ENCODE data around the gene ZNF670.

The ZNF670 gene

DNA sequence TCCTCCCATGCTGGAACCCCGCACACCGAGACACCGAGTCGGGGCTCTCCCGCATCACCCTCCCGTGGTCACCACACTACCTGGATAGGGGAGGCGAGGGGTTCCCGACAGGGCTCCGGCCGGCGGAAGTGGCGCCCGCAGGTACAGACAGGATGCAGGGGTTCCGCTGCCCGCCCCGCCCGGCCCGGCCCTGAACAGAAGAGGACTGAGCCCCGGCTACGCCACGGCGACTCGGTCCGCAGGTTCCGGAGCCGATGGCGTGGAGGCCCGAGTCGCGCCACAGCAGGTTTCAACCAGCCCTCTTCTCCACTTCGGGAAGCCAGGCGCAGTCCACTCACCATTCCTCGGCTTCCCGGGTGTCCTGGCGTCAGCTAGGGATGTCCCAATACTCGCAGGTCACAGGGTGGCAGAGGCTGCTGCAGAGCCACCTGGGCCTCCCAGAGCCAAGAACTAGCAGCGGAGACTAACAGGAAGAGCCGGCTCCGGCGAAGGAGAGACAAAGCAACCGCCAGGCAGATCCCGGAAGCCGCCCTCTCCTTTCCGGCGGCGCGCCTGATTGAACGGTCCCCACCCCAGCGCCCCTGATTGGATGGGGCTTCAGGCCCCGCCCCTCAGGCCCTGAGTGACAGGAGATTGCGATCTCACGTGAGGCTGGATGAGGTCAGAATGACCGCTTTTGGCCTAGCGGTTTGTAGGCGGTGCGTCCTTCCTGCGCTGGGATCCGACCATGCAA is 25.4 kb upstream of the ZNF670 start, which contains the start of gene ZNF669:
TSS of gene ZNF669 (minus strand) at position 498 of the 733 bp plus-strand sequence. CDS start at position 341, 157 bp downstream.
- DNase-seq, result peak; percentile 96

DNA sequence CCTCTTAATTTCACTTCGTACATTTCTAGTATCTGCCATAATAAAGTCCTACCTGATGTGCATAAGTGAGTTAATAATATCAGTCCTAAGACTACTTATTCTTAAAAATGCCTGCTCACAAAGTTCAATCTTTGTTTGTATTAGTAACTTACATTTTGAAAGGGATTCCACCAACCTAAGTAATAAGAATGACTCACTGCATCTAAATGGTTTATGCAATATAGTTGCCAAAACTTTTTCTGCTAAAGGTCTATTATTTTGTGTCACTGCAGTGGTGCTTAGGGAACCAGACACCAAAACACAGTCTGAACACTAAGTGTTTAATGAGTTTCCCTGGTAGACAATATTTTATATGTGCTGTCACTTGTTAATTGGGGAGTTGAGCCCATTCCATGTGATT is 23.8 kb upstream of the ZNF670 start:
- DNase-seq, result no peak

DNA sequence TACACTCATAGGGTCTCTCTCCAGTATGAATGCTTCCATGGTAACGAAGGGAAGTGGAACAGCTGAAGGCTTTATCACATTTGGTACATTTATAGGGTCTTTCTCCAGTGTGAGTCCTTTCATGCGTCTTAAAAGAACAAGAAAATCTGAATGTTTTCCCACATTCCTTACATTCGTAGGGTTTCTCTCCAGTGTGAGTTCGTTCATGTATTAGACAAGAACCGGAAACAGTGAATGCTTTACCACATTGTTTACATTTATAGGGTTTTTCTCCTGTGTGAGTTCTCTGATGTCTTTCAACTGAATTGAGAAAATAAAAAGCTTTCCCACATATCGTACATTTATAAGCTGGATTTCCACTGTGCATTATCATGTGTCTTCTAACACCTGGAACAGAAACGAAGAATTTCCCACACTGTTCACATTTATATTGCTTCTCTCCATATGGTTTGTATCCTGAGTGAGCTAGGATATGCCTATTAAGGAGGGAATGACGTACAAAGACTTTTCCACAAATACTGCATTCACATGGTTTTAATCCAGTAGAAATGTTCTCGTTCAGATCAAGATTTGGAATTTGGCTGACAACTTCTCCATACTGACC is 22.2 kb upstream of the ZNF670 start:
- no peak for DNase-seq

DNA sequence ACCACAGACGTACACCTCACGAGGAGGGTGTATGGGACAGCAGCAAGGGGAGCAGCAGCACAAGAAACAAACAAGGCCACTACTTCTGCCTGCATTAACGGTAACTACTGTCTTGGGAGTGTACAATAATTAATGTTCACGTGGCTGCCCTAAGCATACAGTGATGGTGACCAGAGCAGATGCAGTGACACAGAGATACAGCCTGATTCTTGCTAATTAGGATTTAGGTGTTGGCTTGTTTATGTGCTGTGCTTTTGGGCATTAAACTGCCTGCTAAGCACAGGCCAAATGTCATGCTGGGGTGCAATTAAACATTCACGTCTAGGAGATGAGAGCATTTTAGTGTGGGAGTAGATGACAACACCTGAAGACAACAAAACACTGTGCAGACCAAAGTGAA is 18.3 kb upstream of the ZNF670 start:
- no peak for DNase-seq

DNA sequence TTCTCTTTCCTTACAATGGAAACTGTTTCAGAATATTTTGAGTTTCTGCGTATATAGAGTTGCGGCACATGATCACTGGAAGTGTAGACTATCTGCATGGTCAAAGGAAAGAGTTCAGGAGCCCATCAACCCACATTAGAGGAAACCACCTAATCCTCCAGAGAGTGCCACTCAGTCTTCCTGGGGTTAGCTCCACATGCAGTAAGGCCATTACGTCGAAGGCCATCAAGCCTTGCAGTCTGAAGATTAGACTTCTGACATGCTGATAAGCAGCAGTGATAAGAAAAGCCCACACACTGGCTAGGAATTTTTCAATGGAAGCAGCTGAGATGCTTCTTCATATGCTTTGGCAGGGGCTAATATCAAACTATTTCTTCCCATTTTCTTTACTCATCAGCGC is 17.9 kb upstream of the ZNF670 start:
- DNase-seq, result no peak

DNA sequence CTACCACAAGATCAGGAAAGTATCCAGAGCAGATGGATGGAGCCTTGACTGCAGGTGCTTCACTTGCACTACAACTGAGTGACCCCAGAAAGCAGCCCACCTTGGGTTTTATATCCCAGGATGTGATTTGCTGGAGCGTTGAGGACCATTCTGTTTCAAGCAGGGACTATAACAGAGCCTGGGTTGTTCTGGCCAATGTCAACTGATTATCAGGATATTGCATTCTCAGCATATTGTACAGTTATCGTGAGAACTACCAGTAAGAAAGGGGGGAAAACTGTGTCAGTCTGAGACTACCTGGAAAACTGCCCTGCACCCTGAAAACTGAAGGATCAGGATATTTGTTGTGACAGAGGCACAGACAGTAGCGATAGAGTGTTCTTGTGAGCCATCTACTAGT is 17.5 kb upstream of the ZNF670 start:
- DNase-seq, result no peak

DNA sequence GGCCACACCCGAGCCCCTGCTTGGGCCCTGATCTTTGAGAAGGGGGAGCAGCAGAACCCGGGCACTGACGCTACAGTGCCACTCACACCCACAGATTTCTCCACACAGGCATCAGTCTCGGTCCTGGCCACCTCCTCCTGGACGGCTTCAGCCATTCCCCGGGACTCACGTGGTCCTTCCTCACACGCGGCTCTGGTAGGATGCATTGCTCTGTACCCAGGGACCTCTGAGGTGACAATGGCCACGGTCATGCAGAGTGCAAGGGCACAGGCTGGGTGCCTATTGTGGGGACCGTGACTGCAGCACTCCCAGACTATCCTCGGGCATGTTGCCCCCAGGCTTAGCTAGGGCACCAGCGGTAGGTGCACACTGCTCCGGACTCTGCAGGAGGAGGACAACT is 11.8 kb upstream of the ZNF670 start:
- DNase-seq, result no peak

DNA sequence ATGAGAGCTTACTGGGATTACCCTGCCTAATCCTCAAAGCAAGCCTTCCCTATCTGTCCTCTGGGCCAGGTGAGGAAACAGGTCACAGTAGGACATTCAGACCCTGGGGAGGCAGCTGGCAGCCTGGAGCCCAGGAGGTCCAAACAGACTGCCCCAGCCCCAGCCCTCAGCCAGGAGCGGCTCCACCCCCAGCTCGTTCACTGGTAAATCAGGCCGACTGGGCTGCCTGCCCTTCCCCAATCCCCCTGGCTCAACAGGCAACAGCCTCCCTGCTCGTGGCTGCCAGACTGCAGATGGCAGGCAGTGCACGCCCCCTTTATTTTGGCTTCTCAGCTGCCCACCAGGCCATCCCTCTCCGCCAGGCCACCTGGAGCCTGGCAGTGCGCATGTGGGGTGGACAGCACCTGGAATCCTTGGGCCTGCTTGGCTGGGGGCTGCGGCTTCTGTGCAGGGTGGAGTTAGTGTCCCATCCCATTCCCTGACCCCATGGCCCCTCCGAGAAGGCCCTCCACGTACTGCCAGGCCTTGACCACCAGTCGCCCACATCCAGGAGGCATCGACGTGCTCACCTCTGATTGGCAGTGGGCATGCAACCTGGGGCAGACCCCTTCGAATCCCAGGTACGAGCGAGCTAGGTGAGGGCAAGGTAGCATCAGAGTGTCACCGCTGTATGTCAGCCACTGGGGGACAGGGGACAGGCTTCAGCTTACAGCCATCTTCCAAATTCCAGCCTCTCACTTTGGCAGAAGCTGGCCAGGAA is 11.2 kb upstream of the ZNF670 start:
- no peak for DNase-seq

DNA sequence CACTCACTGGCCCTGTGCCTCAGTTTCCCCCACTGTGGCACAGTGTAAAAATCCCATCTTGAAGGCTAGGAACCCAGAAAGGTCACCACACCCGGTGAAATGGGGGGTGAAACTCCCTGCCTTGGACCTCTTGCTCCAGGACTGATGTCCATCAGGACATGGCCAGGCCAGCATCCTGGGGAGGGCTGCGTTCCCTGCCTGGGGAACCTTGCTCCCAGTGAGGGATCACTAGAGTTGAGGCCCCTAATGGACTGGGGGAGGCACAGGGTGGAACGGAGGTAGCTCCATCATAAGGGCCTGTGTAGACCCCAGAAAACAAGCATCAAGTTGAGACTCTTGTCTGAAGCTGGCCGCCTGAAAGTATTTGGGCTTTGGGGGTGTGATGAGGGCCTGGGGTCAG is 10.4 kb upstream of the ZNF670 start:
- DNase-seq, result no peak

DNA sequence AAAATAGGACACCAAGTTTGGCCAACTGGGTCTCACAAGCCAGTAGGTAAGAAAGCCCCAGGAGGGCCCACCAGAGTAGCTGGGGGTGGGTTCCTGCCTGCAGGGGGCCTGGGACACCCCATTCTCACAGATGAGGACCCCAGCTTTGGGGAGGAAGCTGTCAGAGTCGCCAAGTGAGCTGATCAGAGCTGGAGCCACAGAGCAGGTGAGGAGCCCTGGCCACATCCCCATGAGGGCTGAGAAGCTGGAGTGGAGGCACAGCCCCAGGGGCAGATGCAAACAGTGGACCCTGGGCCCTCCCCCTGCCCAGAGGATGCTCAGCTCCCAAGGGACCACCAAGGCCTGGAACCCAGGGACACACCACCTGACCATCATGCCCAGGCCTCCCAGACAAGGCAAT is 8.6 kb upstream of the ZNF670 start:
- no peak for DNase-seq

DNA sequence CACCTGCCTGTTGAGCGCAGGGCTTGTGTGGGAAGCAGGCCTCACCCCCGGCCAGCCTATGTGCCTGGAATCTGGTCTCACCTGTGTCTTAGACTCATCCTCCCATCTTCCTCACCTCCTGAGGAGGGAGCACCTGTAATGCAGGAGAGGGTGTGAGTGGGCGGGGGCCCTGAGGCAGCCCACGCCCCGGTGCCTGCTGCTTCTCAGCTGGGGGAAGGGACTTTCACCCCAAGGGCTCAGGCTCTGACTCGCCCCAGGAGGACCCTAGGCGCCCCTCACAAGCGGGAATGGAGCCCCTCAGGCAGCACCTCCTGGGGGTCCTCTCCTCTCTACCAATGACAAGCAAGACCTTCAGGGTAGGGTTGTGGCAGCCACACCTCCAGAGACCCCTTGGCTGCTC is 6.7 kb upstream of the ZNF670 start:
- DNase-seq, result no peak

DNA sequence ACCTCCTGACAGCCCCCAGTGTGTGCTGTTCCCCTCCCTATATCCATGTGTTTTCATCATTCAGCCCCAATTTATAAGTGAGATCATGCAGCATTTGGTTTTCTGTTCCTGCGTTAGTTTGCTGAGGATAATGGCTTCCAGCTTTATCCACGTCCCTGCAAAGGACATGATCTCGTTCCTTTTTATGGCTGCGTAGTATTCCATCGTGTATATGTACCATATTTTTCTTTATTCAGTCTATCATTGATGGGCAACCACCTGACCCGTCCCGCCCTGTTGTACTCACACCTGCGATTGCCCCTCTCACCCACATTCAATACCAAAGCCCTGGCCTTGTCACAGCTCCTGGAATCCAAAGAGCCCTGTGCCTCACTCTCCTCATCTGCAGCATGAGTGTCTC is 6.2 kb upstream of the ZNF670 start:
- no peak for DNase-seq

DNA sequence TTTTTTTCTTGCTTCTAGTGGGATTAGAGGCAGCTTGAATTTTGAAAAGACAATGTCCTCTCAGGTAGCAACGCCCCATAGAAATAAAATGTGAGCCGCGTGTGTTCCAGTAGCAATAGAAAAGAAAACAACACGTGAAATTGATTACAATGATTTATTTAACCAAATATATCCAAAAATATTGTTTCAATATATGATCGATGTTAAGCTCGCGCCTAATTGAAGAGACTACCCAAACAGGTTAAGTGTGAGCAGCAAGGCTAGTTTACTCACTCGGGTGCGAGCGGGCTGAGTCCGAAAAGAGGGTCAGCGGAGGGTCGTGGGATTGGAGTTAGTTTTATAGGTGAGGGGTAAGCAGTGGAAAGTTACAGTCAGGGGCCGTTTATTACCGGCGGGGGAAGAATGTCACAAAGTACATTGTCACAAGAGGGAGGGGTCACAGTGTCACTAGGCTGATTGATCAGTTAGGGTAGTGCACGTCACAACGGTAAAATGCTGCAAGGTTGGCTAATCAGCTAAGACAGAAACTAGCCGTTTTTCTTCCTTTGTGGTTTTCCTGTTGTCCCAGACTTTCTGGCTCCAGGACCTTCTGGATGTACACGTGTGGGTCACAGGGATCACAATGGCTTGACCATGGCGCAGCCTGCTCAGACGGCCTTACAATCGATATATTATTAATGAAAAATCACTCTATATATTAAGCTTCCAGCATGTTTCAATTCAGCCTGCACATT is 697 bp upstream of the ZNF670 start:
- DNase-seq, result no peak

DNA sequence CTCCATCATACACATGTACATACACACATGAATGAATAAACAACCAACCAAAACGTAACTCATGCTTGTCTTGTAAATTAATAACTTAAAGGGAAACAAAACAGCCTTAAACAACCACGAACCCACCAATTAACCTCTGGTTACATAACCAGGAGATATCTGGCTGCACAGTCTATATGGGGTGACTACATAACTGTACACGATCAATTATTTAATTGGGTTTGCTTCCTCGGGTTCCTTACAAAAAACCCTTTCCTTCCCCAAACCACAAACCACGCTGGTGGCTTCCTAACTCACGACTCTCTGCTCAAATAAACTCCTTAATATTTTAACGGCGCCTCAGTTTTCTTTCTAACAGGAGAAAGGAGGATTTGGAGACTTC is 744 bp downstream of the ZNF670 start:
- DNase-seq, result no peak

DNA sequence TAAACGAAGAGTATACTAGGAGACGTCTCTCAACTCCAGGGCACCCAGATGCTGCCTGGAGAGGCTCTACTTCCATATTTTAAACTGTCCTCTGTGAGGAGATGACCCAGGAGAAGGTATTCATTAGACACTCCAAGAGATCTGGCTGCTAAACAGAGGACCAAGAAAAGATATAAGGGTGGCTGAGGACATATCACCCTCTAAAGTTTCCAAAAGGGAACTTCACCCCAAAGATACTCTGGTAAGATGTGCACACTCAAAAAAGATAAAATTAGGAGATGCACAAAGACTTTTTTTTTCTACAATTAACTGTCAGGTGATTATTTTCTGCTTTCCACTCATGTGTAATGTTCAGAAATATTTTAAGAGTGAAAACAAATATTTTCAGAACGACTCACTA is 1.4 kb downstream of the ZNF670 start:
- no peak for DNase-seq

DNA sequence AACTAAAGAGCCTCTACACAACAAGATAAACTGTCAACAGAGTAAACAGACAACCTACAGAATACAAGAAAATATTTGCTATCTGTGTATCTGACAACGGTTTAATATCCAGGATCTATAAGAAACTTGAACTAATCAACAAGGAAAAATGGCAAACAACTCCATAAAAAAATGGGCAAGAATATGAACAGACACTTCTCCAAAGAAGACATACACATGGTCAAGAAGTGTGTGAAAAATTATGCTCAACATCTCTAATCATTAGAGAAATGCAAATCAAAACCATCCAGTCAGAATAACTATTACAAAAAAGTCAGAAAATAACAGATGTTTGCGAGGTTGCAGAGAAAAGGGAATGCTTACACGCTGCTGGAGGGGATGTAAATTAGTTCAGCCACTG is 8.0 kb downstream of the ZNF670 start:
- no peak for DNase-seq

DNA sequence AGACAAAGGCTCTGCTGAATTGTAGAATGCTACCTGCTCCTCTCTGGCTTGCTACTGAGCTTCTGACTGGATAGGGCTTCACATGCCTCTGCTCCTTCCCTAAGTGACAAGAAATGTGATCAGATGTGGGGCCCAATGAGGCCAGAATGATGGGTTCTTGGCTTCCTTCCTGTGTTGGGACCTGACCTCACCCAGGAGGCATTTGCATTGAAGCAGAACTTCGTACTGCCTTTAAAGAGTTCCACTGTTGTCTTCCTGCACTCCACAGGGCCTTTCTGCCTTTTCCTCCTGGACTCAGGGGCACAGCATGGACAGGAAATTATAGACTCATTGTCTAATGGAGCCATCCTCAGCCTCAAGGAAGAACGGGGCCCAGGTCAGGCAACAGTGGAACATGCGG is 14.3 kb downstream of the ZNF670 start:
- DNase-seq, result no peak

DNA sequence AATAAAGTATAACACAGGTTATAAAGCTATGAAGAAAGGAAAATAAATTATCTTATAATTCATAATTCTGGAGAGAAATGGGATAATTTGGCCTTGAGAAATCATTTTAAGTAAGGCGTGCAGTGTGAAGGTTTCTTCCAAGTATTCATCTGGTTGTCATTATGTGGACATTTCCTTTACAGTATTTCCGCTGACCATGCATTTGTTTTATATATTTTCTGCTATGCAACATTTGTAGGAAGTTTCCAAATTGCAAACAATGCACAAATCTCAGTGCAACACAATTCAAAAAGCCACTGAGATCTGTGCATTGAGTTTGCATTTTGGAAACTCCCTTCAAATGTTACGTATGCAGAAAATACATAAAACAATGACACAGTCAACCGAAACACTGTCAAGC is 17.8 kb downstream of the ZNF670 start:
- no peak for DNase-seq

DNA sequence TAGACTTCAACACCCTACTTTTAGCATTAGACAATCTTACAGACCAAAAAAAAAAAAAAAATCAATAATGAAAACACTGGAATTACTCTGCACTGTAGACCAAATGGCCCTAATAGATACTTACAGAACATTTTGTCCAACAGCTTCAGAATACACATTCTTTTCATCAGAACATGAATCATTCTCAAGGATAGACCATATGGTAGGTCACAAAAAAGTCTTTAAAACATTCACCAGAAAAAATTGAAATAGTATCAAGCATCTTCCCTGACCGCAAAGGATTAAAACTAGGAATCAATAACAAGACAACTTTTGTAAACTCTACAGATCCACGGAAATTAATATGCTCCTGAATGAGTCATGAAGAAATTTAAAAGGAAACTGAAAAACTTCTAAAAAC is 22.5 kb downstream of the ZNF670 start:
- DNase-seq, result no peak

DNA sequence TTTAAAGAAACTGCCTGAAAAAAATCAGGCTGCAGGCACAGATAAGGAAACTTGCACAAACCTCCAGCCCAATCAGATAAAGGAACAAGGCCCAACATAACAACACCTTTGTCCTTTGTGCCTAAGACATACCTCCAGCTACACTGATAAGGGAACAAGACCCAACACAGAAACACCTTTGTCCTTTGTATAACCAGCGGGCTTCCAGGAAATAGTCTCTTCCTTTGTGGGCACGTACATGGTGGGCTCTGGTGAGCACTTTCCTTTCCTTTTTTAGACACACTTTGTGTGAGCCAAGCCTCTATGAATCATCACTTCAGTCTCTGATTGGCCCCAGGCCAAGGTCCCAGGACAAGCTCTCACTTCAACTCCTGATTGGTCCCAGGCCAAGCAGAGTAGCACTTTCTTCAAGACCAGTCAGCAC is 23.6 kb downstream of the ZNF670 start:
- DNase-seq, result no peak

DNA sequence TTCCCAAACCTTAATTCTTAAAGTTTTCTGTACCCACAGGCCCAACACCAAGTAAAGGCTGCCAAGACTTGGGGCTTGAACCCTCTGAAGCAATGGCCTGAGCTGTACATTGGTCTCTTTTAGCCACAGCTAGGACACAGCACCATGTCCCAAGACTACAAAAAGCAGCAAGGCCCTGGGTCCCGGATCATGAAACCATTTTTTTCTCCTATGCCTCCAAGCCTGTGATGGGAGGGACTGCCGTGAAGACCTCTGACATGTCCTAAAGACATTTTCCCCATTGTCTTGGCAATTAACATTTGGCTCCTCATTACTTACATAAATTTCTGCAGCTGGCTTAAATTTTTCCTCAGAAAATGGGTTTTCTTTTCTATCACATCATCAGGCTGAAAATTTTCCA is 30.9 kb downstream of the ZNF670 start:
- DNase-seq, result no peak

DNA sequence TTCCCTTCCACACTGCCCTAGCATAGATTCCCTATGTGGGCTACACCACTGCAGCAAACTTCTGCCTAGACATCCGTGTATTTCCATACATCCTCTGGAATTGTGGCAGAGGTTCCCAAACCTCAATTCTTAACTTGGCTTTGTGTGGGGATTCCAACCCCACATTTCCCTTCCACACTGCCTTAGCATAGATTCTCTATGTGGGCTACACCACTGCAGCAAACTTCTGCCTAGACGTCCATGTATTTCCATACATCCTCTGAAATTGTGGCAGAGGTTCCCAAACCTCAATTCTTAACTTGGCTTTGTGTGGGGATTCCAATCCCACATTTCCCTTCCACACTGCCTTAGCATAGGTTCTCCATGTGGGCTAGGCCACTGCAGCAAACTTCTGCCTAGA is 31.4 kb downstream of the ZNF670 start:
- DNase-seq, result no peak

DNA sequence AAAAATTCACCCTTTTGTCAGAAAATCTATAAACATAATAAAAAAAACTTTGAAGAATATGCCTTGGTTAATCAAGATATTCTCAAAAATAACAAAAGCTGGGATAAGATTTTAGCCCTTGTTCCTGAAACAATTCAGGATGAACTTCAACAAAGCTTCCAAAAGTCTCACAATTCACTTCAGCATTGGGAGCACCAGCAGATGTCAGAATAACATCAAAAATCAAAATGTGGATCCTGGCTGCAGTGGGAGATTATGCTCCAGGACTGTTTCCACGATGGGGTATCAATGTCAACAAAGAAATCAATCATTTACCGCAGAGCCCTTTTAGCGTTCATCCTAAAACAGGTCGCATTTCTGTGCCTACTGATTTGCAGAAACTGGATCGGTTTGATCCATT is 35.2 kb downstream of the ZNF670 start:
- no peak for DNase-seq

Data from activated effector memory CD4-positive, alpha-beta T cell treated with anti-CD3 and anti-CD28 coated beads, Interleukin-2, amount 50 U/mL, for 16 hours (primary cell).